NCI-H82 (cell line): ENCODE data around the gene UNC50.
A peak's percentile ranks its signal among the peaks of the same experiment; 100 is the strongest.

ENCODE experiments used
- DNase-seq: peaks from one replicate; lab custom pipeline; 2025; lab: John Stamatoyannopoulos, UW

The UNC50 gene

GRCh38 chr2:98608116-98608961, at the start of gene UNC50, which contains the start of gene COA5:
Gene UNC50, plus strand, starts transcription at chr2:98608589. Its CDS starts 1,171 bp downstream, at chr2:98609760.
Gene COA5, minus strand, starts transcription at chr2:98608512. Its CDS starts 107 bp downstream, at chr2:98608405.
- peak; percentile 91 for DNase-seq

GRCh38 chr2:98558852-98559530, 49.4 kb upstream of the UNC50 start:
- no peak for DNase-seq

GRCh38 chr2:98559581-98559980, 48.8 kb upstream of the UNC50 start:
- no peak for DNase-seq

GRCh38 chr2:98560256-98560771, 48.1 kb upstream of the UNC50 start:
- DNase-seq: no peak

GRCh38 chr2:98561018-98561417, 47.4 kb upstream of the UNC50 start:
- no peak for DNase-seq

- DNase-seq: no peak
Observed at GRCh38 chr2:98561902-98562695, 46.3 kb upstream of the UNC50 start.

GRCh38 chr2:98563394-98563793, 45.0 kb upstream of the UNC50 start:
- no peak for DNase-seq

GRCh38 chr2:98564541-98565132, 43.8 kb upstream of the UNC50 start:
- no peak for DNase-seq

- no peak for DNase-seq
Observed at GRCh38 chr2:98565286-98565860, 43.0 kb upstream of the UNC50 start.

- no peak for DNase-seq
Observed at GRCh38 chr2:98565941-98566340, 42.4 kb upstream of the UNC50 start.

- no peak for DNase-seq
Observed at GRCh38 chr2:98568161-98568956, 40.0 kb upstream of the UNC50 start.

GRCh38 chr2:98569197-98569793, 39.1 kb upstream of the UNC50 start:
- peak; percentile 68 for DNase-seq

GRCh38 chr2:98569915-98570314, 38.5 kb upstream of the UNC50 start:
- DNase-seq: no peak

- no peak for DNase-seq
Observed at GRCh38 chr2:98570356-98570755, 38.0 kb upstream of the UNC50 start.

GRCh38 chr2:98571121-98571701, 37.2 kb upstream of the UNC50 start:
- DNase-seq: no peak

GRCh38 chr2:98571796-98572195, 36.6 kb upstream of the UNC50 start:
- no peak for DNase-seq

- DNase-seq: no peak
Observed at GRCh38 chr2:98572211-98572610, 36.2 kb upstream of the UNC50 start.

- DNase-seq: no peak
Observed at GRCh38 chr2:98572676-98573075, 35.7 kb upstream of the UNC50 start.

- no peak for DNase-seq
Observed at GRCh38 chr2:98573426-98573825, 35.0 kb upstream of the UNC50 start.
